Glomerular endothelial cell (primary cell): ENCODE data around the gene CFAP46. TPM values are rescaled to one million over a fixed set of nuclear protein-coding genes. Genes with fewer than 3 reads are reported as not detected.
A peak's percentile ranks its signal among the peaks of the same experiment; 100 is the strongest.
"Not testable (repeated sequence)": the region's sequence is repeated elsewhere in the genome, so short reads cannot be mapped to it uniquely, and the experiment has no call there.

Experiments used
- DNase-seq: peaks from one replicate; pipeline ENCODE4 v3.0.0-alpha.2; 2011; ENCODE audit warnings: low read depth, low spot score; ENCODE audit errors: extremely low read depth
- total RNA-seq: library from RNA; depleted of rRNA; stranded (reverse); fragments of >200 nt; gene quantifications from 2 replicates; pipeline ENCODE4 v1.2.3, GENCODE V29; 2015

The CFAP46 gene
- total RNA-seq, 1 donor from 2014 or later: 1.9 TPM

- no peak for DNase-seq
Observed at GRCh38 chr10:132963430-132963960, 21.1 kb upstream of the CFAP46 start.

GRCh38 chr10:132962623-132963429 is 20.5 kb upstream of the CFAP46 start:
- no peak for DNase-seq

DNA sequence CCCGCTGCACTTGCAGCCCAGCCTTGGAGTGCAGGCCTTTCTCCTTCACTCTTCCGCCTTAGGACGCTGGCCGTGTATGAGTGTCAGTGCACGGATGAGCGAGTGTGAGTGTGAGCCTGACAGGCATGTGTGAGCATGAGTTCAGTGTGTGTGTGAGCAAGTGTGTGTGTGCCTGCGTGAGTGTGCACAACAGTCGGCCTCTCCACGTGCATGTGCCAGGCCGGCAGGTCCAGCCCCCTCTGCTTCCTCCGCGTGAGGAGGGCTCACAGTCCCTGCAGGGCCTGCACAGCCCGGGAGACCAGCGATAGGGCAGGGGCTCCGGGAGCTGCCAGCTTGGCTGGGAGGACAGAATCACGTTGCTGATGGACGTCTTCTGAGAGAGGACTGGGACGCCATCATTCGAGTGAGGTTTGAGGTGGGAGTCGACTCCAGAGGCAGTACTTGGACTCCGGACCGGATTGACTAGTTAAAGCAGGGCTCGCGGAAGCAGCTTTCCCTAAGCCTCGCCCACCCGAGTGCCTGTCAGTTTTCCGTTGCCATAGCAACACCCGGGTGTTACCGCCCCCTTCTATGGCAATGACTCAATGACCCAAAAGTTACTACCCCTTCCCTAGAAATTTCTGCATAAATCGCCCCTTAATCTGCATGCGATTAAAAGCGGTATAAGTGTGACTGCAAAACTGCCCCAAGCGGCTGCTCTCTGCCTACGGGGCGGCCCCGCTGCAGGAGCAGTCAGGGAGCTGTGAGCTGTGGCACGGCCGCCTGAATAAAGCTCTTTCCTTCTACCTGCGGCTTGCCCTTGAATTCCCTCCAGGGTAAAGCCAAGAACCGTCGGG is 19.6 kb upstream of the CFAP46 start:
- DNase-seq: peak; percentile 20

- DNase-seq: no peak
Observed at GRCh38 chr10:132961420-132961786, 19.0 kb upstream of the CFAP46 start.

DNA sequence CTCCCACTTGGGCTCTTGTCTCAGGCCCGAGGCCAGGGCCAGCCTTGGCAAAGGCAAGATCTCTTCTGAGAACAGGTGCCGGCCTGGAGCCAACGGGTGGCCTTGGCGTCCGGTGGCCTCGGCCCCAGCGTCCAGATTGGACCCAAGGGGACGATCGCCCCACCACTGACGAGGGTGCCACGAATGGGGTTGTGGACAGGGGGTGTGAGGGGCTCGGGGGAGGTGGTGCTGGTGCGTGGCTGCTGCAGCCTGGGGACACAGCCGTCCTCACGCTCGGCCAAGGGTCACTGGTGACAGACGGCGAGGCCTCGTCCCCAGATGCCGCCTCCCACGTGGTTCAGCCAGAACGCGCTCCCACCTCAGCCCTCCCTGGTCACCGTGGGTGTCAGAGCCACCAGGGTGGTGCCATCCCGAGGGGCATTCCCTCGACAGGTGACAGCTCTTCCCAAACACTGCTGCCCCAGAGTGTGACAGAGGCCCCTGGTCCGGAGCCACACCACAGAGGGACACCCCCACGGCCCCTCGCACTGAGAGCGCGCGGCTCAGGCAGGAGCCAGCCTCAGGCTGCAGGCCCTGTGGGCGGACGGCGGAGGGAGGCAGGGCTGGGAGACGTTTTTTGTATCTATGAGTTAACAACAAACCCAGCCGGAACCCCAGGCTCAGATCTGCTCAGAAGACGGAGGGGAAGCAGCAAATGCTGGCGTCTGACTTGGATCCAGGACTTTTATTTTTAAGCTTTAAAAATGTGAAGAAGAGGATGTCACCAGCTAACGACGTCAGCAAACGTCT is 18.5 kb upstream of the CFAP46 start:
- no peak for DNase-seq

DNA sequence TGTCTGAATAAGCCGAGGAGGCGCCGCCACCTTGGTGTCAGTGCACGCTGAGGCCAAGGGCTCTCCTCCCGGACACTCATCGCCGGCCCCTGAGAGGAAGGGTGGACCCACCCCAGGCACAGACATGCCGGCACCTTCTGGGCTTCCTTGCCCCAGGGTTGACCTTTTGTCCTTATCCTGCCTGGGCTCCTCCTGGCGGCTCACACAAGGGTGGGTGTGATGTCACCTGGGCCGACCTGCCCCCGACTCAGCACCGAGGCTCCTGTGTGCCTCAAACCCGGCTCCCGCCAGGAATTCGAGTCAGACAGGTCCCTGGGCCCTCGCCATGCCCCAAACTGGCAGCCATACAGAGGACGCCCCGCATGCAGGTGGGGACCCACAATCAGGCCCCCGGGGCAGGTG is 17.7 kb upstream of the CFAP46 start:
- DNase-seq: no peak

DNA sequence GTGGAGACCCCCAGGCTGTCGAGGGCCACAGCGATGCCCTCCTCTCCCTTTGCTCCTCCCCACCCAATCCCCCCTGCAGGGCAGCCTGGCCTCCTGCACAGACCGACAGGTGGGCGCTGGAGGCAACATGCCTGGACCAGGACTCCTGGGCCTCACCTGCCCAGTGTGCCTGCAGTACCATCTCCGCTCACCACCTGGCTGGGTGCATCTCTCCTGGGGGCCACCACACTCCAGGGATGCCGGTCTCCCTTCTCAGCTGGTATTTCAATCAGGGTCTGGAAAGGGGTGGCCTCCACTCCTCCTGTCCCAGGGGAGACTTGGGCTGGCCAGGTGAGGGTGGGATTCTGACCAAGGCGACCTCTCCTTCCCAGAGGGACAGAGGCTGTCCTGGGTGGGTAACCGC is 17.2 kb upstream of the CFAP46 start:
- DNase-seq: no peak

- no peak for DNase-seq
Observed at GRCh38 chr10:132958883-132959558, 16.7 kb upstream of the CFAP46 start.

DNA sequence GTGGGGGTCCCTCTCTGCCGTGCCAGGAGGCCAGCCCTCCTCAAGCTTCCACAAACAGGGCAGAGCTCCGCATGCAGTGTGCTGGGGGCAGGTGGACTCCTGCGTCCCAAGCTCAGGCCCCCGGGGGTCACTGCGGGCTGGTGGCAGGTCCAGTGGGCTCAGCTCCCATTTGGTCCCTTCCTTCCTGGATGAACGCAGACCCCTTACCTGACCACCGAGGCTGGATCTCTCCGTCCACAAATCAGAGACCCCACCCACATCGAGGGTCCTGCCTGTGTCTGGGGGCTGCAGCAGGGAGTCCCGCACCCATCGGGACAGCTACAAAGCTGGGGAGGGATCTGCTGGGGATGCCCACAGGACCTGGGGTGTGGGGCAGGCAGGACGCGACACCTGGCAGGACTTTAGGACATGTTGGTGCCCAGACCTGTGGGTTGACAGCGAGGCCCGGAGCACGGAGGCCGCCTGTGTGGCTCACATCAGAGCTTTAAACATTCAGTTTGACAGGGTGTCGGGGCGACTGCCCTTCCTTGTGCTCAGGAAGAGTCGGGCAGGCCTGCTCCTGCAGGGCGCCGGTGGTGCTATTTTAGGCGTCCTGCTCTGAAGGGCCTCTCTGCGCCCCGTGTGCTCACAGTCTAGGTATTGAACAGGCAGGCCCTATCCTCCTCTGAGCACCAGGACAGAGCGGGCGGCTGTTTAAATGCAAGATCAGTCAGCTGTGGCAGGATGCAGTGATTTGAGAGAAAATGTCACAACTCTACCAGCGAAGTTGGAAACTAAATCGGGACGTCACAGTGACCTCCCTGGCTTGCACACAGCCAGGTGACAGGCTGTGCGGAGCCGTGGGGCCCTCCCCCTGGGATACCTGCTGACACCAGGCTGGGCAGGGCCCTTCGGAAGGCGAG is 15.9 kb upstream of the CFAP46 start:
- no peak for DNase-seq

DNA sequence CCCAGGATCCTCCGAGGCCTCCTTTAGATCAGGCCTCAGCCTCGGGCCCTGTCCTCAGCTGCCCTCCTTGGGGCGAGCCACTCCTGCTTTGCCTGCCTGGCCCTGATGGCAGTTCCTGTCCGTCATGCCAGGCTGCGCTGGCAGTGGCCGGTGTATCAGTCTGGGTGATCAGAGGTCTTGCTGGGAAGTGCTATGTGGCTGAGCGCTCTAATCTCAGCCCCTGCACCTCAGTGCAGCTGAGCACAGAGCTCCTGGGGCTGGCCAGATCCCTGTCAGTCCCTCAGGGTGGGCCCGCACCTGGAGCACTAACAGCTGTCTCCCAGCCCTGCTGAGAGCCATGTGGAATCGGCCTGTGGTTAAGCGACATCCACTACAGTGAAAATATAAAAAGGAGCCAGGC is 14.8 kb upstream of the CFAP46 start:
- no peak for DNase-seq

DNA sequence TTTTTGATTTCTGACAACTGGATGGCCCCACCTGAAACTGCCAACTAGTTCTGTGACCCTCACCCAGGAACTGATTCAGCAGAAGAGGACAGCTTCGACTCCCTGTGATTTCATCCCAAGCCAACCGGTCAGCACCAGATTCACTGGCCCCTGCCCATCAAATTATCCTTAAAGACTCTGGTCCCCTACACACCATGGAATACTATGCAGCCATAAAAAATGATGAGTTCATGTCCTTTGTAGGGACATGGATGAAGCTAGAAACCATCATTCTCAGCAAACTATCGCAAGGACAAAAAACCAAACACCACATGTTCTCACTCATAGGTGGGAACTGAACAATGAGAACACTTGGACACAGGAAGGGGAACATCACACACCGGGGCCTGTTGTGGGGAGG is 13.9 kb upstream of the CFAP46 start:
- DNase-seq: not testable (repeated sequence)

GRCh38 chr10:132955479-132955878 is 13.1 kb upstream of the CFAP46 start:
- no peak for DNase-seq

DNA sequence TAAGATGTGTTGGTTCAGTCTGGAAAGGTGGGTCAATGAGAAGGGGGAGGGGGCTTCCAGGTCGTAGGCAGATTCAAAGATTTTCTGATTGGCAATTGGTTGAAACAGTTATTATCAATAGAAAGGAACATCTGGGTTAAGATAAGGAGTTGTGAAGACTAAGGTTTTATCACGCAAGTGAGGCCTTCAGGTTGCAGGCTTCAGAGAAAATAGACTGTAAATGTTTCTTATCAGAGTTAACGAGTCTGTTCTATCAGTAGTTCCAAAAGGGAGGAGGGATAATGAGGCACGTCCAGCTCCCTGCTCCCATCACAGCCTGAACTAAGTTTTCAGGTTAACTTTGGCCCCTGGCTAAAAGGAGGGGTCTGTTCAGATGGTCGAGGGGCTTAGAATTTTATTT is 11.1 kb upstream of the CFAP46 start:
- no peak for DNase-seq

DNA sequence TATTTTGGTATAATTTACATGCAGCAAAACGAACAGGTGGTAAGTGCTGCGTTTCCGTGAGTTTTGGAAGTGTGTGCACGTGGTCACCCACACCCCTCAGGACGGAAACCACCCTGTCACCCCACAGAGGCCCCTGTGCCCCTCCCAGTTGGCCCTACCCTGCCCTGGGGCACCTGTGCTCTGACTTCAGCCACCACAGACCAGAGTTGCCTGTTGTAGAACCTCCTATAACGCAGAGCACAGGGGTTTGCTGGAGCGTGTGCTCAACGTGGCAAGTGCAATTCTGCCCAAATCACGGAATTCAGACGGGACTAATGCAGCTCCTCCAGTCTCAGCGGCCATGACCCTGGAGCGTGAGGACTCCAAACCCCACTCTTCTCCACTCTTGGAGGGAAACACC is 9.6 kb upstream of the CFAP46 start:
- no peak for DNase-seq

GRCh38 chr10:132948351-132948750 is 6.0 kb upstream of the CFAP46 start:
- no peak for DNase-seq

GRCh38 chr10:132947843-132948242 is 5.5 kb upstream of the CFAP46 start:
- DNase-seq: no peak

DNA sequence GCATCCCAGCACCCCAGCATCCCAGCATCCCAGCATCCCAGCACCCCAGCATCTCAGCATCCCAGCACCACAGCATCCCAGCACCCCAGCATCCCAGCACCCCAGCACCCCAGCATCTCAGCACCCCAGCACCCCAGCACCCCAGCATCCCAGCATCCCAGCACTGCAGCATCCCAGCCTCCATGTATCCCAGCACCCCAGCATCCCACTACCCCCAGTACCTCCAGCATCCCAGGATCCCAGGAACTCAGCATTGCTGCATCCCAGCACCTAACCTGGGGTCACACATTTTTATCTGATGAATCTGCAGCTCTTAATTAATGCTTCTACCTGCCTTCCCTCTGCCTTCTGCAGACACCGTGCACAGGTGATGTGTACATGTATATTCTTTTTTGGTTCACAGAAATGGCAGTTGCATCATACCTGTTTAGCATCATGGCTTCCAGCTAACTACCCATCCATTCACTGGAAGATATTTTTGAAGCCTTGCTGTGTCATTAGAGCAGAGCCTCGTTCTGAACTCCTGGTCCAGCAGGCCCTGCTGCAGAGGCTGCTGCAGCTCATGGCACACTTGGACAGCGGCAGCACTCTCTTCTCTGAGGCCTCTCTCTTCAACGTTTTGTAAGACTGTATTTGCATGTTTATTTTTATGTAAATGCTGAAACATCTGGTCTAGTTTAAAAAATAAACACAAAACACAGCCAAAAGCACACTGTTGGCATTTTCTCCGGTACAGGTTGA is 4.6 kb upstream of the CFAP46 start:
- DNase-seq: no peak

- no peak for DNase-seq
Observed at GRCh38 chr10:132946311-132946710, 3.9 kb upstream of the CFAP46 start.

GRCh38 chr10:132945894-132946255 is 3.5 kb upstream of the CFAP46 start:
- DNase-seq: no peak
